GM18861 (cell line): ENCODE data around the gene HADH.
"Not testable (repeated sequence)": the region's sequence is repeated elsewhere in the genome, so short reads cannot be mapped to it uniquely, and the experiment has no call there.

Source experiments
- ATAC-seq: cut with Tn5 transposase; IDR thresholded peaks from one replicate; pipeline ENCODE4 v1.9.1; 2021; ENCODE audit not compliant: unreplicated experiment

Gene HADH

GRCh38 chr4:107989537-107990386, at the start of gene HADH:
Gene HADH (plus strand): TSS chr4:107989889. CDS start chr4:107989933, 44 bp downstream.
- peak; percentile 89 for ATAC-seq

GRCh38 chr4:107945809-107946208, 43.9 kb upstream of the HADH start:
- ATAC-seq: no peak

GRCh38 chr4:107950746-107951540, 38.7 kb upstream of the HADH start:
- ATAC-seq: no peak

- no peak for ATAC-seq
These were observed 38.1 kb upstream of the HADH start for GRCh38 chr4:107951551-107951950.

GRCh38 chr4:107956011-107956410, 33.7 kb upstream of the HADH start:
- ATAC-seq: no peak

- no peak for ATAC-seq
These were observed 22.8 kb upstream of the HADH start for GRCh38 chr4:107966903-107967302.

- ATAC-seq: not testable (repeated sequence)
These were observed 22.2 kb upstream of the HADH start for GRCh38 chr4:107967519-107967918.

GRCh38 chr4:107967921-107968320, 21.8 kb upstream of the HADH start:
- not testable (repeated sequence) for ATAC-seq

GRCh38 chr4:107970063-107970798, 19.5 kb upstream of the HADH start:
- no peak for ATAC-seq

- no peak for ATAC-seq
These were observed 17.1 kb upstream of the HADH start for GRCh38 chr4:107972605-107973004.

- no peak for ATAC-seq
These were observed 15.2 kb upstream of the HADH start for GRCh38 chr4:107974523-107974922.

- ATAC-seq: no peak
These were observed 12.2 kb upstream of the HADH start for GRCh38 chr4:107977482-107977881.

GRCh38 chr4:107977966-107978705, 11.6 kb upstream of the HADH start:
- no peak for ATAC-seq

- no peak for ATAC-seq
These were observed 10.8 kb upstream of the HADH start for GRCh38 chr4:107978716-107979451.

GRCh38 chr4:107987916-107988762, 1.6 kb upstream of the HADH start:
- no peak for ATAC-seq

- no peak for ATAC-seq
These were observed 990 bp upstream of the HADH start for GRCh38 chr4:107988763-107989035.

GRCh38 chr4:107989162-107989536, 540 bp upstream of the HADH start:
- no peak for ATAC-seq

- ATAC-seq: no peak
These were observed 2.4 kb downstream of the HADH start for GRCh38 chr4:107991945-107992630.

- peak; percentile 39 for ATAC-seq
These were observed 4.3 kb downstream of the HADH start for GRCh38 chr4:107993969-107994368.
